GM18505 (cell line): ENCODE data around the gene GNG14.
A peak's percentile ranks its signal among the peaks of the same experiment; 100 is the strongest.
"Not testable (repeated sequence)": the region's sequence is repeated elsewhere in the genome, so short reads cannot be mapped to it uniquely, and the experiment has no call there.

Experiments used
- ATAC-seq: cut with Tn5 transposase; IDR thresholded peaks from one replicate; pipeline ENCODE4 v1.9.1; 2021; ENCODE audit not compliant: unreplicated experiment
- POLR2A ChIP-seq: IDR thresholded peaks from 4 replicates; pipeline ENCODE4 v1.6.1; 2011; ENCODE audit warnings: borderline replicate concordance; ENCODE audit not compliant: insufficient read depth, insufficient read length; ENCODE audit errors: extremely low read depth

The GNG14 gene

DNA sequence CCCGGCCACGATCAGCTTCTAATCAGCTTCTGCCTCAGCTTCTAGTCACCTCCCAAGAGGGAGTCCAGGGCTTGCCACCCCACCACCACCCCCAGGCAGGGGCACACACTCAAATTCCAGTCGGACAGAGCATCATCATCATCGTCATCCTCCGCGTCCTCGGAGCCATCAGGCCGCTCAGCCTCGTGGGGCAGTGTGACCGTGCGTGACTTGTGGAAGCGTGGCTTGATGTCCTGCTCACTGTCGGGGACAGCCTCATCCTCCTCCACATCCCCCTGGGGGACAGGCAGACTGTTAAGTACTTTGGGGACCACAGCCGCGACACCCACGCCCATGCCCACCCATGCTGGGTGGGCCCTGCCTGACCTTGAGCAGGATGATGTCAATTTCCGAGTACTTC lies 23.4 kb downstream of the GNG14 start:
- no peak for ATAC-seq
- TF ChIP-seq POLR2A: no peak

DNA sequence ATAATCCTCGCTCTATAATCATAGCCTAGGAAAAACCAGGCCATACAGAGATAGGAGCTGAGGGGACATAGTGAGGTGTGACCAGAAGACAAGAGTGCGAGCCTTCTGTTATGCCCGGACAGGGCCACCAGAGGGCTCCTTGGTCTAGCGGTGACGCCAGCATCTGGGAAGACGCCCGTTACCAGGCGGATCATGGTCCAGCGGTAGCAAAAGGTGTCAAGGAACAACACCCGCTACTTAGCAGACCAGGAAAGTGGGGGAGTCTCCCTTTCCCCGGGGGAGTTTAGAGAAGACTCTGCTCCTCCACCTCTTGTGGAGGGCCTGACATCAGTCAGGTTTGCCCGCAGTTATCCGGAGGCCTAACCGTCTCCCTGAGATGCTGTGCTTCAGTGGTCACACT lies 24.3 kb downstream of the GNG14 start:
- not testable (repeated sequence) for ATAC-seq

DNA sequence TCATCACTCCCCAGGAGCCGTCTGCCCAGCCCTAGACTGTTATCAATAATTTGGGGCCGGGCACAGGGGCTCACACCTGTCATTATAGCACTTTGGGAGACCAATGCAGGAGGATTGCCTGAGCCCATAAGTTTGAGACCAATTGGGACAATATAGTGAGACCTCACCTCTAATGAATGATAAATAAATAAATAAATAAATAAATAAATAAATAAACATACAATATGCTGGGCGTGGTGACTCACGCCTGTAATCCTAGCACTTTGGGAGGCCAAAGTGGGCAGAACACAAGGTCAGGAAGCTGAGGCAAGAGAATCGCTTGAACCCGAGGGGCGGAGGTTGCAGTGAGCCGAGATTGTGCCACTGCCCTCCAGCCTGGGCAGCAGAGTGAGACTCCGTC lies 25.5 kb downstream of the GNG14 start:
- ATAC-seq: not testable (repeated sequence)

DNA sequence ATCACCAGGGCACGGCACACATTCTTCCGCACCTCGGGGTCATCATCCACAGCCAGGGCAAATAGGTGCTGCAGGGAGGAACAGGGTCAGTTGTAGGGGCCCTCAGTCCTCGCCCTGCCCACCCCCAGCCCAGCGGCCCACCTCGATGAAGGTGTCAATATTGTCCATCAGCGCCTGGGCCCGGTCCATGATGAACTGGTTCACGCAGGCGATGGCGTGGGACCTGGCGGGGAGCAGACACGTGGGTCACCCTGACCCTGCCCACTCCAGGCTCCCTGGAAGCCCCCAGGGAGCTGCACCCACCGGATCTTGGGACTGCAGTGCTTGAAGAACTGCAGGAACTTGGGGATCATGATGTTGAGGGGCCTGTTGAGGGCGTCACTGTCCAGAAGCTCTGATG lies 27.3 kb downstream of the GNG14 start:
- no peak for ATAC-seq
- TF ChIP-seq POLR2A: no peak

DNA sequence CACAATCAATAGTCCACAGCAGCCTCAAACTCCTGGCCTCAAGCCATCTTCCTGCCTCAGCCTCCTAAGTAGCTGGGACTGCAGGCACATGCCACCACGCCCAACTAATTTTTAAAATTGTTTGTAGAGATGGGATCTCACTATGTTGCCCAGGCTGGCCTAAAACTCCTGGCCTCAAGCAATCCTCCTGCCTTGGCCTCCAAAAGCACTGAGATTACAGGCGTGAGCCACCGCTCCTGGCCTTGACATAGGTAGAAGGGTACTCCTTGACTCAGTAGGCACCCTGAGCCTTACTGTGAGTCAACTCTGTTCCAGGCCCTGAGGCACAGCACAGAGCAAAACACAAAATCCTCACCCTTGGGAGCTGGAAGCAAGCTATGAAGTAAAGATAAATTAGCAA lies 28.1 kb downstream of the GNG14 start:
- ATAC-seq: no peak
- TF ChIP-seq POLR2A: no peak

DNA sequence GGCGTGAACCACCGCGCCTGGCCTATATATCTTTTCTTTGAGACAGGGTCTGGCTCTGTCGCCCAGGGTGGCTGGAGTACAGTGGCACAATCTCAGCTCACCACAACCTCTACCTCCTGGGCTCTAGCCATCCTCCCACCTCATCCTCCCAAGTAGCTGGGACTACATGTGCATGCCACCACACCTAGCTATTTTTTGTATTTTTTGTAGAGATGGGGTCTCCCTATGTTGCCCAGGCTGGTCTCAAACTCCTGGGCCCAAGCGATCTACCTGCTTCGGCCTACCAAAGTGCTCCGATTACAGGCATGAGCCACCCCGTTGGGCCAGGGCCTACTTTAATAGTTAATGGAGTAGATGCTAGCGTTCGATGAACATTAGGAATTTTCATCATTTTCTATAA lies 32.5 kb downstream of the GNG14 start:
- ATAC-seq: no peak
- TF ChIP-seq POLR2A: no peak

DNA sequence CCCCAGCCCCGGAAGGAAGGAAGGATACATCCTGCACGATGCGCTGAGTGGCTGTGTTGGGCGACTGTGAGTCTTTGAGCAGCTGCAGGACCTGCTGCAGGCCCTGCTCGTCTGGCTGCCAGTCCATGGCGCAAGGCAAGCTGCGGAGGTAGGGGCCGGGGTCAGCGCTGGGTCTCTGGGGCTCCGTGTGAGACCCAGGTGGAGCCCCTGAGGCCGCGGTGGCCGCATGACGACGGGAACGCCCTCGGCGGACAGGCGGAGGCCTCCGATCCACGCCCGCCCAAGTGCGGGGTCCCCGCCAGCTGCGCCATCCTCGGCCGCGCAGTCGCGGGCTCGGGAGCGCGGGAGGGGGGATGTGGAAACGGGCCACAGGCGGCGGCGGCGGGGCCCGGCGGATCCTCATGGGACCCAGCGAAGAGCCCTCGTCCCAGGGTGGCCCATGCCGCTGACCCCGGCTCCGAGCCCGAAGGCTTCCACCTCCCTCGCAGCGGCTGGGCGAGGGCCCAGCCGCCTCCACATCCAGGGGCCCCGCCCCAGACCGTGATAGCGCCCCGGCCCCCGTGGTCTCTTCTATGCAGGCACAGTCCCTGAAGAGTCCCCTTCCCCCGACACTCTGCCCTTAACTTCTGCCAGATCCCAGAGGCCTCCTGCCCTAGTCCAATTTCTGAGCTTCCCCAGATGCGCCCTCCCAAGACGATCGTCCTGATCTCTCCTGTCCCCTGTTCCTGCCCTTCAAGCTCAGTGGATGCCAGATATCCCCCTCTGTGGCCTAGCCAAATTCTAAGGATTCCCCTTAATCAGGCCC lies 33.3 kb downstream of the GNG14 start:
- TF ChIP-seq POLR2A: peak; percentile 12
- no peak for ATAC-seq

DNA sequence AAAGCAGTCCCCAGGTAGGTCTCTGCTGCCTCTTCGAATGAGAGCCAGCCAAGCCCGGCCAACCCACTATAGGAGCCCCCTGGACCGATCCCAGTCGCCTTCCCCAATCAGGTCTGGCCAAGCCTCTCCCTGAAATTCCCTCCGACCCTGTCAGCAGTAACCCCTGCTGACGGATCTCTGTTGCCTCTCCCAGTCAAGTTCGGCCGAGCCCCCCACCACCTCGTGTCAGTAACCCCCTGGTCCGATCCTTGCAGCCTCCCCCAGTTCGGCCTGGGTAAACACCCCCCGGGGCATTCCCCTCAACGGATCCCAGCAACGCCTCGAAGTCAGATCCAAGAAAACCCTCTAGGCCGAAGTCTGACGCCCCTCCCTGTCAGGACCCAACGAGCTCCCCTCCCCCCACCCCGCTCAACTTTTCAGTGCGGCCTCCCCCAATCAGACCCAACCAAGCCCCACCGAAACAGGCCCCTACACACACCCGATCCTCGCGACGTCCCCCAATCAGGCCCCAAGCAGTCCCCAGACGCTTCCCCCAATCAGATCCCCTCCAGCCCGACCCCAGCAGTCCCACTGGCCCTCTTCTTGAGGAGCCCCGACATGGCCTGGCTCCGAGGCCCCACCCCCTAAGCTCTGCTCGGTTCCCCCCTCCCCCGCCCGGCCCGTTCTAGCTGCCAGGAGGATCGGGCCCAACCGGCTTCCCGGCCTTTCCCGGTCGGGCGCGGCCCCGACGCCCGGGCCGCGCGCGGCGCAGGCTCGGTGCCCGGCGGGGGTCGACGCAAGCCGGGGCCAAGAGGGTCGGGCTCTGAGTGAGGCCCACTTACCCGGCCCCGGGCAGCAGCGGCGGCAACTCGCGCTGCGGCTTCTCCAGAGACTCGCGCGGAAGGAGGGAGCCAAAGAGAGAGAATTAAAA lies 34.1 kb downstream of the GNG14 start:
- no peak for TF ChIP-seq POLR2A
- peak; percentile 20 for ATAC-seq

DNA sequence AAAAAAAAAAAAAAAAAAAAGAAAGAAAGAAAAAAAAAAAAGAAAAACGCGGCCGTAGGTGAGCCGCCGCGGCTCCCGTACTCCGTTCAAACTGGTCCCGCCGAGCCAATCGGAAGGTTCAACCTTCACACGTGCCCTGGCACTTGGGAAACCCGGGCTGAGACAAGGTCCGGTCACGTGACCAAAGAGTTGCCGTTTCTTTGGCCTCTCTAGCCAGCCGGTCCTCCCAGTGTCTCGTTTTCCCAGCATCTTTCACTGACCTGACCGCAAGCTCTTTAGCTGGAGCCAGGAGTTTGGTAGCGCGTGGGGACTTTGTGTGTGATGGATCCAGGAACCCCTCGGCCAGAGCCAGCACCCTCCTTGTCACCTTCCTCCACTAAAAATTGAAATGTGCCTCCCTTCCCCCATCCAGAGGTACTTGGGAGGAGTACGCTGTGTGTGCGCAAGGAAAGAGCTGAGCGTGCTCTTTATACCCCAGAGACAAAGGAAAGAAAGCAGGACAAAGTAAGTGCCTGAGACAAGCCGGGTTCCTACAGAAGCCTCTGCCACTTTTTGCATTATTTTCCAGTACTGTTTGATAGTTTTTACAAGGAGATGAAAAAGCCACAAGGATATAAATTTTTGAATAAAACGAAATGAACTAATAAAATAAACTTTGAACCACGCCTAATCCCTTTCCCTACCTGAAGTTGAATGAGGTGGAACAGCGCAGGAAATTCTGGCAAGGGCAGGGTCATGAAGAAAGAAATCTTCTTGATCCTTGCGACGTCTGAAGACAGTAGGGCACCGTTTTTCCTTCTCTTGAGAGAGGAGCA lies 35.0 kb downstream of the GNG14 start:
- ATAC-seq: peak; percentile 68
- TF ChIP-seq POLR2A: peak; percentile 58

DNA sequence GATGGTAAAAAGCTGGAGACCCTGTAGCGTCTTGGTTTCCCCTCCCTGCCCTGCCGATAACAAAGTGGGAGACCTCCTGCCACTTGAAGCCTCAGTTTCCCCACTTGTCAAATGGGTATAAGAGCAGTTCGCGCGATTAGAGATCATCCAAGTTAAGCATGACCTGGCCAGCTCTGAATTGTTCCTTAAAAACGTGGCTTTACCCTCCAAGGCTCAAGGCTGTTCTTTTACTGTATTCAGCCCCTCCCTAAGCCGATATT lies 35.5 kb downstream of the GNG14 start:
- TF ChIP-seq POLR2A: peak; percentile 14
- no peak for ATAC-seq

DNA sequence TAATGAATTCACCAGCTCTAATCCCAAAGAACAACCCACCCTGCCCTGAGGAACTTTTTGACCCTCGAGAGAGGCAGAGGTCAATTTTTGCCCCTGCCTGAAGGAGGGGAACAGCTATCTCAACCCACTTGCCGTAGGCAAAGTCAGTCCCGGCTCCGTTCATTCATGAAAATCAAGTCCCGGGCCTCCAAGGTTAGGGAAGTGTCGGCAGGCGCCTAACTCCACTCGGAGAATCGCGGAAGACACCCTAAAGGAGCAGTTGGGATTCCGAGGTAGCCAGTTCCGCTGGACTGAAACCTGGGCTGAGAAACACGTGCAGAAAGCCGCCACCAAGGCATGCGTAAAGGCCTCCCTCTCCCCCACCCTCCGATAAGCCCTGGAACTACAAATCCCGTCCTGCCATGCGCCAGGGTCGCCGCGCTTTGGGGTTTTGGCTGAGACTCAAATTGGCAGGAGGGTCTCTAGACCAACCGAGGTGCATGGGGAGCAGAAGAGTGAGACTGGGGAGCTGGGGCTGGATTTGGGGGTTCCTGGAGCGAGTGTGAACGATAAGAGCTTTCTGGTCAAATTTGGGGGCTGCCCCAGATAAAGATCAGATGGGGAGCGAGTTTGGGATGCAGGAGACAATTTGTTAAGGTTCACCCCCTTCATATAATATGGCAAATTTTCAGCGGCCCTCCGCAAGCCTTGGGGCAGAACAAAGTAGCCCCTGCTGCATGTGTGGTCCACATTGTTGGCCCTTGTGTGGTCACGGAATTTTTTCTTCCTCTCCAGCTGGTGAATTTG lies 36.0 kb downstream of the GNG14 start, which contains the start of gene TNPO2:
TSS of gene TNPO2 (minus strand) at position 292 of the 786 bp plus-strand sequence. CDS start 2,955 bp downstream, outside the sequence.
- TF ChIP-seq POLR2A: peak; percentile 60
- no peak for ATAC-seq

DNA sequence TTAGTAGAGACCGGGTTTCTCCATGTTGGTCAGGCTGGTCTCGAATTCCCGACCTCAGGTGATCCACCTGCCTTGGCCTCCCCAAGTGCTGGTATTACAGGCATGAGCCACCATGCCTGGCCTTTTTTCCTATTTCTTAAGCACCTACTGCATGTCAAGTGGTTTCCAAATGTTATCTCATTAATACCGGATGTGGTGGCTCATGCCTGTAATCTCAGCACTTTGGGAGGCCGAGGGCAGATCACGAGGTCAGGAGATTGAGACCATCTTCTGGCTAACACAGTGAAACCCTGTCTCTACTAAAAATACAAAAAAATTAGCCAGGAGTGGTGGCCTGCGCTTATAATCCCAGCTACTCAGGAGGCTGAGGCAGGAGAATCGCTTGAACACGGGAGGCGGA lies 37.8 kb downstream of the GNG14 start:
- not testable (repeated sequence) for ATAC-seq

DNA sequence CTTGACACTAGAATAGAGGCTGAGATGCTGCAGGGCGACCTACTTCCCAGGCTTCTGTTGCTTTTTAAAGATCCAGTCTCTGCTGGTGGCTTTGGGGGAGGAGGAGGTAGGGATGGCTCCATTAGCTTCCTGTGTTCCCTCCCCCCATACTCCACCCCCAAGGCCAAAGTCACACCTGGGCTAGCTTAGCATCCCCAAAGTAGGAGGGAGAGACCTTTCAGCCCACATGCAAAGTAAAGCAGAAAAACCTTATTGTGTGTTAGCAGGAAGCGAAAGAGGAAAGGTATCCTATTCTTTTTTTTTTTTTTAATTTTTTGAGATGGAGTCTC lies 39.2 kb downstream of the GNG14 start:
- no peak for TF ChIP-seq POLR2A
- ATAC-seq: no peak
